Heart left ventricle (tissue), 16 donors: ENCODE data around the gene CPLX3. TPM values are rescaled to one million over a fixed set of nuclear protein-coding genes. Genes with fewer than 3 reads are reported as not detected.

Source experiments
- ATAC-seq, 4 donors: fragments of 200-7000 bp; cut with Tn5 transposase; one replicate each; pipeline ENCODE4 v1.9.1; 2020 to 2022; ENCODE audit warnings: moderate library complexity in 4 of 4, mild to moderate bottlenecking in 3 of 4, moderate number of reproducible peaks in 1 of 4
- DNase-seq, 5 donors: peaks; one replicate each; pipeline ENCODE4 v3.0.0-alpha.2; 2020
- H3K27ac ChIP-seq, 12 donors: fragments of 200-600 bp; sonication (generic) in 4 of 12; one replicate each; pipeline versions ENCODE4 v1.5.0 to v1.8.0; 2016 to 2022; ENCODE audit warnings: mild to moderate bottlenecking in 2 of 12
- H3K27me3 ChIP-seq, 9 donors: fragments of 200-600 bp; sonication (generic) in 2 of 9; one replicate each; pipeline versions ENCODE4 v1.5.1 to v1.8.0; 2016 to 2022; ENCODE audit warnings: mild to moderate bottlenecking in 3 of 9
- H3K36me3 ChIP-seq, 9 donors: fragments of 200-600 bp; sonication (generic) in 2 of 9; one replicate each; pipeline versions ENCODE4 v1.5.0 to v1.8.0; 2018 to 2022; ENCODE audit warnings: mild to moderate bottlenecking in 2 of 9
- H3K4me1 ChIP-seq, 12 donors: fragments of 200-600 bp; sonication (generic) in 4 of 12; one replicate each; pipeline versions ENCODE4 v1.5.0 to v1.8.0; 2016 to 2022; ENCODE audit warnings: mild to moderate bottlenecking in 3 of 12
- H3K4me3 ChIP-seq, 12 donors: fragments of 200-600 bp; sonication (generic) in 4 of 12; one replicate each; pipeline versions ENCODE4 v1.5.0 to v1.8.0; 2017 to 2022; ENCODE audit warnings: mild to moderate bottlenecking in 9 of 12, moderate library complexity in 4 of 12
- H3K9me3 ChIP-seq, 12 donors: fragments of 200-600 bp; sonication (generic) in 4 of 12; one replicate each; pipeline versions ENCODE4 v1.5.0 to v1.8.0; 2016 to 2022; ENCODE audit warnings: mild to moderate bottlenecking in 1 of 12
- CTCF ChIP-seq, 12 donors: fragments of 200-600 bp; sonication (generic) in 4 of 12; IDR thresholded peaks; one replicate each; pipeline versions ENCODE4 v1.5.0 to v1.8.0; 2018 to 2022; ENCODE audit warnings: antibody characterized with exemption in 12 of 12, mild to moderate bottlenecking in 5 of 12
- POLR2A ChIP-seq, 2 donors: fragments of 450-650 bp; IDR thresholded peaks; one replicate each; pipeline ENCODE4 v1.6.1; 2017; ENCODE audit warnings: antibody characterized with exemption in 2 of 2, mild to moderate bottlenecking in 2 of 2, moderate library complexity in 2 of 2
- WGBS, 4 donors: extraction: QIAGEN DNeasy Blood & Tissue Kit in 2 of 4; methylation state at CpG; one replicate each; pipeline versions ENCODE4 v1.1.5 to v1.1.7; 2013 to 2018; 5-methylcytosine and 5-hydroxymethylcytosine counted together
- intact Hi-C, 10 donors: fragments of 100-400 bp; cut with DNase I; formaldehyde crosslinking; loops; one replicate each; pipeline versions ENCODE4 v1.11.1 to v1.14.2; 2022
- polyA plus RNA-seq, 2 donors: library from polyadenylated mRNA; stranded (reverse); fragments of 200-250 nt; gene quantifications; one replicate each; pipeline ENCODE4 v1.2.3, GENCODE V29; 2013
- total RNA-seq, 9 donors: library from RNA; depleted of rRNA in 2 of 9; stranded (reverse); fragments of >200 nt in 2 of 9; fragmentation: NEBNext Ultra II Directional in 3 of 9; extraction: Animal tissue kit (Norgen Biotek cat#: 25700) in 3 of 9; gene quantifications; one replicate each; pipeline versions ENCODE4 v1.1.0 to v1.2.4, GENCODE V29; 2016 to 2023
- donor health status: ischemic (EF 13 %, LVEDD 7.1; RV severe dilation, severe dysfunction).
- donor health status: healthy with polysubstance abuse.
- donor health status: DM: no; HTN: yes; CAD: no.
- donor health status: DM: no; HTN: no; CAD: no.
- donor health status: ischemic (EF 25% LVEDD 6.9; RV normal size, moderate dysfunction).
- donor health status: ischemic (EF 25% LVEDD 5.7; RV mildly dilated, moderate dysfunction).
- donor health status: healthy.
- donor health status: DM: yes; HTN: yes; CAD: no.
- donor health status: ischemic (EF 35%, LVEDD 5.7; RV mildly dilated, moderate dysfunction).
- donor health status: nonischemic (EF 11% LVEDD 7.7; RV severe dilation, severe dysfunction).
- donor health status: DM: yes; HTN: yes; CAD: no.
- donor health status: PGD.
- donor health status: ischemic (EF 29% LVEDD 5.4; RV normal size, mild dysfunction).
- donor health status: nonischemic (EF 23%, LVEDD 6.1; RV moderate dilation, normal function).

CPLX3 gene
- total and polyA plus RNA-seq, 11 donors, result 0.06 to 3.3 (median 1.6) TPM; not detected in 3

- H3K9me3 ChIP-seq, result no peaks in the 10 kb centered on the region
- H3K27ac ChIP-seq, result no peak overlapping the region
- H3K4me3 ChIP-seq, result no peak overlapping the region
- TF ChIP-seq POLR2A (IDR thresholded peaks at IDR 0.05) (no peak), CTCF (IDR thresholded peaks at IDR 0.05) (no peak)
- DNase-seq (no peak), ATAC-seq (peak in 2 of 4 donors; percentile 3 to 18)
- 73 to 85% (median 79%) methylated on average over 15 of the region's 15 CpGs for WGBS, 4 donors
- H3K27me3 ChIP-seq, result no peaks in the 10 kb centered on the region
- H3K4me1 ChIP-seq, result peaks cover 0 to 16% (median 9%) of the 10 kb centered on the region in 12 donors
- peaks cover 0 to 44% (median 15%) of the 10 kb centered on the region in 9 donors for H3K36me3 ChIP-seq
- intact Hi-C loops, result loop anchor here in 4 of 10 donors (5.0 kb wide), 3 partner anchors 35 to 65 kb away; partner anchors contain the start of gene CSK (in 2 of the 4)
These were observed 11.2 kb downstream of the CPLX3 start for GRCh38 chr15:74837482-74838136.

GRCh38 chr15:74838137-74838516, 11.7 kb downstream of the CPLX3 start:
- intact Hi-C loops, result loop anchor here in 4 of 10 donors (5.0 kb wide), 3 partner anchors 36 to 66 kb away; partner anchors contain the start of gene CSK (in 2 of the 4)
- H3K4me3 ChIP-seq, result no peak overlapping the region
- DNase-seq, result no peak
- TF ChIP-seq POLR2A (IDR thresholded peaks at IDR 0.05) (no peak), CTCF (IDR thresholded peaks at IDR 0.05) (no peak)
- no peak overlapping the region for H3K27ac ChIP-seq
- no peak for ATAC-seq
- H3K36me3 ChIP-seq, result peaks cover 0 to 44% (median 15%) of the 10 kb centered on the region in 9 donors
- 92 to 93% (median 93%) methylated on average over 6 to 10 of the region's 10 CpGs for WGBS, 4 donors
- H3K27me3 ChIP-seq, result no peaks in the 10 kb centered on the region
- no peaks in the 10 kb centered on the region for H3K9me3 ChIP-seq
- peaks cover 0 to 16% (median 10%) of the 10 kb centered on the region in 12 donors for H3K4me1 ChIP-seq

- 83 to 94% (median 87%) methylated on average over 9 to 11 of the region's 11 CpGs for WGBS, 4 donors
- Histone ChIP-seq H3K9me3 (no peaks in the 10 kb centered on the region), H3K27ac (no peak overlapping the region), H3K4me1 (peaks cover 0 to 24% (median 17%) of the 10 kb centered on the region in 12 donors), H3K4me3 (no peak overlapping the region), H3K36me3 (peaks cover 0 to 44% (median 15%) of the 10 kb centered on the region in 9 donors), H3K27me3 (no peaks in the 10 kb centered on the region)
- intact Hi-C loops, result loop anchor here in 4 of 10 donors (5.0 kb wide), 3 partner anchors 37 to 67 kb away; partner anchors contain the start of gene CSK (in 2 of the 4)
- no peak for ATAC-seq
- DNase-seq, result no peak
- TF ChIP-seq CTCF (IDR thresholded peaks at IDR 0.05) (no peak), POLR2A (IDR thresholded peaks at IDR 0.05) (no peak)
These were observed 12.5 kb downstream of the CPLX3 start for GRCh38 chr15:74838746-74839525.
